Loucy (cell line): ENCODE results near the gene MVD.

Source experiments
- CTCF ChIP-seq: fragments of 200-600 bp; sonication (generic); conservative IDR thresholded peaks from 2 replicates; pipeline ENCODE4 v1.5.1; 2014; ENCODE audit warnings: mild to moderate bottlenecking, antibody characterized with exemption, low read length
- EZH2phosphoT487 ChIP-seq: fragments of 200-600 bp; IDR thresholded peaks from 2 replicates; pipeline ENCODE4 v1.6.1; 2018; ENCODE audit warnings: antibody characterized with exemption, mild to moderate bottlenecking, moderate library complexity, borderline replicate concordance

GRCh38 chr16:88652762-88653063, 10.2 kb downstream of the MVD start:
- TF ChIP-seq CTCF (no peak), EZH2phosphoT487 (no peak)
